Measurements from ENCODE around the gene PLAAT3. TPM values are rescaled to one million over a fixed set of nuclear protein-coding genes. Genes with fewer than 3 reads are reported as not detected.
"Not testable (repeated sequence)": the region's sequence is repeated elsewhere in the genome, so short reads cannot be mapped to it uniquely, and the experiment has no call there.

PLAAT3 gene
- total and polyA plus RNA-seq, 2 donors from 2014 or later, result 88.2 to 262 TPM

- DNase-seq, result no peak
- Histone ChIP-seq H3K4me3 (ENCODE audit: low read length in 3 of 3) (no peak overlapping the region), H3K4me1 (ENCODE audit: control insufficient read depth in 2 of 3, insufficient read depth in 2 of 3, low read depth in 1 of 3, low read length in 3 of 3) (peaks cover 0 to 5% (median 0%) of the 10 kb centered on the region in 3 donors), H3K27me3 (ENCODE audit: control insufficient read depth, insufficient read depth, low read length) (no peaks in the 10 kb centered on the region), H3K9ac (ENCODE audit: low read length in 3 of 3) (no peak overlapping the region), H3K9me3 (ENCODE audit: control insufficient read depth in 2 of 3, insufficient read depth in 1 of 3, low read length in 3 of 3) (no peaks in the 10 kb centered on the region), H3K27ac (ENCODE audit: low read depth in 2 of 2, low read length in 2 of 2) (no peak overlapping the region), H3K36me3 (ENCODE audit: control insufficient read depth in 2 of 3, insufficient read depth in 3 of 3, low read length in 3 of 3) (no peaks in the 10 kb centered on the region)
- intact Hi-C loops (cut with DNase I), result no loop called here
- FAIRE-seq, result no peak
- TF ChIP-seq CTCF (IDR thresholded peaks at IDR 0.05; ENCODE audit: borderline replicate concordance, extremely low read depth, insufficient read depth), result no peak
Observed at GRCh38 chr11:63623513-63624140, 9.4 kb upstream of the PLAAT3 start.

GRCh38 chr11:63622323-63622722 is 8.1 kb upstream of the PLAAT3 start:
- H3K27ac ChIP-seq (ENCODE audit: low read depth in 2 of 2, low read length in 2 of 2), result no peak overlapping the region
- H3K27me3 ChIP-seq (ENCODE audit: control insufficient read depth, insufficient read depth, low read length), result no peaks in the 10 kb centered on the region
- H3K9me3 ChIP-seq (ENCODE audit: control insufficient read depth in 2 of 3, insufficient read depth in 1 of 3, low read length in 3 of 3), result no peaks in the 10 kb centered on the region
- H3K4me3 ChIP-seq (ENCODE audit: low read length in 3 of 3), result no peak overlapping the region
- H3K9ac ChIP-seq (ENCODE audit: low read length in 3 of 3), result no peak overlapping the region
- H3K4me1 ChIP-seq (ENCODE audit: control insufficient read depth in 2 of 3, insufficient read depth in 2 of 3, low read depth in 1 of 3, low read length in 3 of 3), result peaks cover 0 to 5% (median 0%) of the 10 kb centered on the region in 3 donors
- no peaks in the 10 kb centered on the region for H3K36me3 ChIP-seq (ENCODE audit: control insufficient read depth in 2 of 3, insufficient read depth in 3 of 3, low read length in 3 of 3)
- FAIRE-seq (no peak), DNase-seq (peak in 3 of 5 donors; percentile 62 to 75 (median 71))
- no peak for TF ChIP-seq CTCF (IDR thresholded peaks at IDR 0.05; ENCODE audit: borderline replicate concordance, extremely low read depth, insufficient read depth)
- intact Hi-C loops (cut with DNase I), result no loop called here

- H3K27me3 ChIP-seq (ENCODE audit: control insufficient read depth, insufficient read depth, low read length), result no peaks in the 10 kb centered on the region
- no peak overlapping the region for H3K27ac ChIP-seq (ENCODE audit: low read depth in 2 of 2, low read length in 2 of 2)
- peaks cover 0 to 5% (median 0%) of the 10 kb centered on the region in 3 donors for H3K4me1 ChIP-seq (ENCODE audit: control insufficient read depth in 2 of 3, insufficient read depth in 2 of 3, low read depth in 1 of 3, low read length in 3 of 3)
- H3K9me3 ChIP-seq (ENCODE audit: control insufficient read depth in 2 of 3, insufficient read depth in 1 of 3, low read length in 3 of 3), result no peaks in the 10 kb centered on the region
- H3K9ac ChIP-seq (ENCODE audit: low read length in 3 of 3), result no peak overlapping the region
- FAIRE-seq (no peak), DNase-seq (no peak)
- H3K36me3 ChIP-seq (ENCODE audit: control insufficient read depth in 2 of 3, insufficient read depth in 3 of 3, low read length in 3 of 3), result no peaks in the 10 kb centered on the region
- no peak for TF ChIP-seq CTCF (IDR thresholded peaks at IDR 0.05; ENCODE audit: borderline replicate concordance, extremely low read depth, insufficient read depth)
- no peak overlapping the region for H3K4me3 ChIP-seq (ENCODE audit: low read length in 3 of 3)
- intact Hi-C loops (cut with DNase I), result no loop called here
Observed at GRCh38 chr11:63621071-63621470, 6.8 kb upstream of the PLAAT3 start.

- FAIRE-seq (no peak), DNase-seq (no peak)
- no peaks in the 10 kb centered on the region for H3K36me3 ChIP-seq (ENCODE audit: control insufficient read depth in 2 of 3, insufficient read depth in 3 of 3, low read length in 3 of 3)
- no peaks in the 10 kb centered on the region for H3K9me3 ChIP-seq (ENCODE audit: control insufficient read depth in 2 of 3, insufficient read depth in 1 of 3, low read length in 3 of 3)
- no peak overlapping the region for H3K4me3 ChIP-seq (ENCODE audit: low read length in 3 of 3)
- intact Hi-C loops (cut with DNase I), result no loop called here
- H3K9ac ChIP-seq (ENCODE audit: low read length in 3 of 3), result no peak overlapping the region
- no peak for TF ChIP-seq CTCF (IDR thresholded peaks at IDR 0.05; ENCODE audit: borderline replicate concordance, extremely low read depth, insufficient read depth)
- H3K27me3 ChIP-seq (ENCODE audit: control insufficient read depth, insufficient read depth, low read length), result no peaks in the 10 kb centered on the region
- no peak overlapping the region for H3K27ac ChIP-seq (ENCODE audit: low read depth in 2 of 2, low read length in 2 of 2)
- H3K4me1 ChIP-seq (ENCODE audit: control insufficient read depth in 2 of 3, insufficient read depth in 2 of 3, low read depth in 1 of 3, low read length in 3 of 3), result peaks cover 0 to 5% (median 0%) of the 10 kb centered on the region in 3 donors
Observed at GRCh38 chr11:63619967-63620366, 5.7 kb upstream of the PLAAT3 start.

GRCh38 chr11:63617686-63618085 is 3.5 kb upstream of the PLAAT3 start:
- H3K9ac ChIP-seq (ENCODE audit: low read length in 3 of 3); H3K27me3 ChIP-seq (ENCODE audit: control insufficient read depth, insufficient read depth, low read length); H3K4me3 ChIP-seq (ENCODE audit: low read length in 3 of 3); H3K4me1 ChIP-seq (ENCODE audit: control insufficient read depth in 2 of 3, insufficient read depth in 2 of 3, low read depth in 1 of 3, low read length in 3 of 3); FAIRE-seq; H3K27ac ChIP-seq (ENCODE audit: low read depth in 2 of 2, low read length in 2 of 2); H3K36me3 ChIP-seq (ENCODE audit: control insufficient read depth in 2 of 3, insufficient read depth in 3 of 3, low read length in 3 of 3); H3K9me3 ChIP-seq (ENCODE audit: control insufficient read depth in 2 of 3, insufficient read depth in 1 of 3, low read length in 3 of 3); DNase-seq; intact Hi-C loops (cut with DNase I): not testable (repeated sequence)
